HG03571 (cell line): ENCODE measurements around the gene KRTAP5-5.
"Not testable (repeated sequence)": the region's sequence is repeated elsewhere in the genome, so short reads cannot be mapped to it uniquely, and the experiment has no call there.

Experiments
- ATAC-seq: cut with Tn5 transposase; IDR thresholded peaks from one replicate; pipeline ENCODE4 v1.9.1; 2021; ENCODE audit not compliant: unreplicated experiment

Gene KRTAP5-5

DNA sequence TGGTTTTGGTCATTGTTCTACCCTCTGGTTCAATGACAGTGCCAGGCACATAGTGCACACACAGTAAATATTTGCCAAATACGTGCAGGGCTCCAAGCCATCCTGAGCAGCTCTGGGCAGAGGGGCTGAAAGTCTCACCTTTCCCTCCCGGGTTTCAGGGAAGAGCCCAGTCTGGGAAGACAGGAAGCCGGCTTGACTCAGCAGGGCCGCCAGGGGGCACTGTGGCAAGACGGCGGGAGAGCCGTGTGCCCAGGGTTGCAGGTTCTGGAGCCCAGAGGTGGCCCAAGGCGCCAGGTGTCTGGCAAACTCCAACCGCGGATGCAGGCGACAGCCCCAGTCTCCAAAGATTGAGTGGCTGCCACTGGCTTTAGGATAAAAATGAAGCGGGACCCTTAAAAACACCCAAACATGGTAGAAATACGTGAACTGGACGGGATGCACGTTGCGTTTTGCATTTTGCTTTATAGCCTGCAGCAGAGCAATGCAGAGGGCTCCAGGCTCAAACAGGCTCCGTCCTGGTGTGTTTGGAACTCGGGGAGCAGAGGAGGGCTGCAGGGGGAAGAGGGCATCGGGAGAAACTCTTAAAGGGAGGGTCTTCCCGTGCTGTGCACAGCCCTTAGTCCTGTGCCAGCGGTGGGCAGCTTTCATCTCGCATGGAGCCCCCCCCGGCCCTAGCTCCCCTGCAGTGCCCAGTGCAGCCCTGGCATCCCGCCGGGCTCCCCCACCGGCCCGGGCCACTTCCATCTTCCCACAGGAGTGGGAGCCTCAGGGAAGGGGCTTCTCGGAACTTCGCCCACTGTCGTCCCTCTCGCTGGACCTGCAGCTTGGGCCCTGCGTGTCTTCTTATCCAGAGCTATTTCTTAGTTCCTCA, 10.7 kb downstream of the KRTAP5-5 start:
- no peak for ATAC-seq

GRCh38 chr11:1641096-1641495, 11.5 kb downstream of the KRTAP5-5 start:
- ATAC-seq = no peak

GRCh38 chr11:1642288-1643145, 12.9 kb downstream of the KRTAP5-5 start:
- no peak for ATAC-seq

DNA sequence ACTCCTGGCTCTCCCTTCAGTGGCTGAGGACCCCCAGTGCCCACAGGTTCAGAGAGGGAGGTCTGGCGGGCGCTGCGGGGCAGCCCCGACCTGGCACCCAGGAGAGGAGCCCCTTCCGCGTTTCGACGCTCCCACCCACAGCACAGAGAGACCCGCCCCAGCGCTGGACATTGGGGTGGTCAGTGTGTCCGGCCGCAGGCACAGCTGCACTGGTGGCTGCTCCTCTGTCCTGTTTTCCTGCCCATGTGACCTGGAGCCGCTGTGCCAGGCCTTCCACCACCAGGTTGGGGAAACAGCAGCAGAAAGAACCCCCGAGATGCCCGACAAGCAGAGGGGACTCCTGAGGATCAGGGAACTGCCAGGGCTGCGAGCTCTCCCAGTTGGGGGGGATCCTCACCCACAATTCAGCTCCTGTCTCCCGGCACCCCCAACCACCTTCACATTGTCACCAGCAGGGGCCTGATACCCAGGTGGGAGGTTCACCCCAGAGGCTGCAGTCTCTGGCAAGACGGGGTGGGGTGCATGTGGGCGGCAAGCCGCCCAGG, 13.6 kb downstream of the KRTAP5-5 start:
- no peak for ATAC-seq

DNA sequence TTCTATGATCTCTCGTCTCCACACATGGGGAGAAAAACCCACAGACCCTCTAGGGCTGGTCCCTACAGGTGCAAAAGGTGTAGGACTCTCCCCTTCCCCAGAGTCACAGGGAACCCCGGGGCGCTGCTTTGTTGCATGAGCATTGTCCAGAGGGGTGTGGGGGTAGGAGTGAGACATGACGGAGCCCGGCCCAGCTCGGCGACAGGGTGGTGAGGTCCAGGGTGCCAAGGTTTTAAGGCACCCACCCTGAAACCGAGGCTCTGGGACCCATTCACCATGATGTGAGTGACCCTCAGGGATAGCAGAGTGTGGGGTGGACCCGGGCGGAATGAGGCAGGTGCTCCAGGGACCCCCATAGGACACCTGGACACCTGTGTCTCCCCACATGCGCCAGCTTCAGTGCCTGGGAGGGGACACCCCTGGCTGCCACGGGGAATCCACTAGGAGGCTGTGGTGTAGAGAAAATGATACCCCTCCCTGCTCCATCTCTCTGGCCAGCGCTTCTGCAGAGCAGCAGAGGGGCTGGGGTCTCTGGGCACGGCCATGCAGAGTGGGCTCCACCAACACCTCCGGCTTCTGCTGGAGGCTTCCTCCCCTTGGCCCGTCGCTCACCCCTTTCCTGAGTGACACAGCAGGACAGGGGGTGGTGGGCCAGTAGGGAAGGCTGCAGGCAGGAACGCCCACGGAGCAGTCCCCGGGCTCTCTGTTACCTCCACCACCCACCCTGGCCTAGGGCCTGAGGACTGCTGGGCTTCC, 15.2 kb downstream of the KRTAP5-5 start:
- ATAC-seq = no peak

- ATAC-seq = no peak
Measured at GRCh38 chr11:1645357-1645821, 15.8 kb downstream of the KRTAP5-5 start.

GRCh38 chr11:1646540-1646939, 17.0 kb downstream of the KRTAP5-5 start:
- ATAC-seq = not testable (repeated sequence)

- ATAC-seq = no peak
Measured at GRCh38 chr11:1647901-1648652, 18.5 kb downstream of the KRTAP5-5 start.

DNA sequence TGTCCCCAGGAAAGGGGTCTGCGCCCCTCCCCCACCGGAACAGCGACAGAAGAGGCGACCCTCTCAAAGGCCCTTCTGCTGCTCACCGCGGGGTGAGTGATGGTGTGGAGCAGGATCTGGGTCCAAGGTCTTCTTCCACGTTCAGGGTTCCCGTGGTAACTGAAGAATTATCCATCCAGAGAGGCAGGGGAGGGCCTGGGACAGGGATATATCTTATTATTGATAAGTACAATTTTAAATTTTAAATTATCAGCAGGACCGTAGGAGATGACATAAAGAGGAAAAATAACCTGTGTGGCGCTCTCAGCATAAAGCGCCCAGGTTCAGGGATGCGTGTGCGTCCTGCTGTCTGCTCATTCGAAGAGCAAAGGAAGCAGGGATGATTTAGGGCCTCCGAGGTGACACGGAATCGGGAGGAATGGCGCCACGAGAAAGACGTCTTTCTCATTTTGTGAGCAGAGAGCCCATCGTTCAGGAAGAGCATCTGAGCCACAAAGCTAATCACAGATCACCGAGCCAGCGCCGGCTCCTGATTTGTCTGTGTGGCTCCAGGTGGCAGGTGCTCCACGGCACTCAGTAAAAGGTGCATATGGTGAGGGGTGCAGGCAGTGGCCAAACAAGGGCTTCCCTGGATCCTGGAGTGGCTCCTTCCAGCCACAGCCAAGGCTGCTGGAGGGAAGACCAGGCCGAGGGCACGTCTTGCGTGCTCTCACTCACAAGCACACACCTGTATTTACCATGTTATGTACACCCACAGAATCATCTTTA, 19.3 kb downstream of the KRTAP5-5 start:
- no peak for ATAC-seq

DNA sequence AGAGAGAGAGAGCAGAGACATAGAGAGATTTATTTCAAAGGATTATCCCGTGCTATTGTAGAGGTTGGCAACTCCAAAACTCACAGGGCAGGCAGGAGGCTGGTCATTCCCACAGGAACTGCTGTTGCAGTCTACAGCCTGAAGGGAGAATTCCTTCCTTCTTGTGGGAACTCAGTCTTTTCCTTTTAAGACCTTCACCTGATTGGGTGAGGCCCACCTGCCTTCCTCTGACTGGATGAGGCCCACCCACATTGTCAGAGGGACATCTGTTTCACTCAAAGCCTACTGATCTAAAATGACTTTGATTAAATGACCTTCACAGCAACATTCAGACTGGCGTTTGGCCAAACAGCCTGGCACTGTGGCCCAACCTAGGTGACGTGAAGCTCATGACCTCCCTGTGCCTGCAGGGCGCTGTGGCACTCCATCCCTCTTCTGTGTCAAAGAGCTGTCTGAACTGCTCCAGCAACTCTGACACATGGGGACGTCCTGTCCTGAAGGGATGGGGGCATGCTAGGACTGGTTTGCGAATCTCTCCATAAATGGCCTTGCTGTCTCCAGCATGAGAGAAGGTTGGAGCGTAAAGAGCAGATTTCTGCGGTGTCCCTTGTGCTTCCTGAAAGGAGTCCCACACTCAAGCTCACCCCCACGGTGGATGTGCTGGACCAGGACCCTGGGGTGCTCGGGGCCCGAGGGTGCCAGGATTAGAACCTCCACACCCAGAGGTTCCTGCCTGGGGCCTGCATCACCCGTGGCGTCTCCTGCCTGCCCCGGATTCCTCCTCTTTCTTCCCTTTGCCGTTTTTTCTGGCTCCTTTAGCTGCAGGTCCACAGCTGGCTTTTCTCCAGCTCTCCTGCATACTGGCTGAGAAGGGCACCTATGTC, 20.7 kb downstream of the KRTAP5-5 start:
- ATAC-seq = no peak

DNA sequence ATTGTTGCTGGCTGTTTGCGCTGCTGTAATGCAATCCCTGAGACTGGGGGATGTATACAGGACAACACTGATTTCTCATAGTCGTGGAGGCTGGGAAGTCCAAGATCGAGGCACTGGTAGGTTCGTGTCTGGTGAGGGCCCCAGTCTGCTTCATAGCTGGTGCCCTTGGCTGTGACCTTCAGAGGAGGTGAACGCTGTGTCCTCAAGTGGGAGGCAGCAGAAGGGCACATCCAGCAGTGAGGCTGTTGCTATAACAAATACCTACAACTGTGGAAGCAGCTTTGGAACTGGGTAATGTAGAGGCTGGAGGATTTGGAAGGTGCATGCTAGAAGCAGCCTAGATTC, 21.3 kb downstream of the KRTAP5-5 start:
- no peak for ATAC-seq

DNA sequence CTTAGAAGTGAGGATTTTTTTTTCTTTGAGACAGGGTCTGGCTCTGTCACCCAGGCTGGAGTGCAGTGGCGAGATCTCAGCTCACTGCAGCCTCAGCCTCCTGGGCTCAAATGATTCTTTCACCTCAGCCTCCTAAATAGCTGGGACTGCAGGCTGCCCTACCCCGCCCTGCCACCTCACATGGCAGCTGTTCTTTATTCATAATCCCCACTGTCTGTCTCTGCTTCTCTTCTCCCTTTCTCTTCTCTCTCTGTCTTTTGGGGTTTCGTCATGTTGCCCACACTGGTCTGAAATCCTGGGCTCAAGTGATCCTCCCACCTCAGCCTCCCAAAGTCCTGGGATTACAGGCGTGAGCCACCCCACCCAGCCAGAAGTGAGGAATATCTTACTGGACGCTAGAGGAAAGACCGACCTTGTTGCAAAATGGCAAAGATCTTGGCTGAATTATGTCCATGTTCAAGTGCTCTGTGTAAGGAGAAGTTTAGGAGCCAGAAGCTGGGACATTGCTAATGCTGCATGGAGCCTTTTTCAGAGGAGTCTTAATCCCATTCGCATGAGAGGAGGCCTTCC, 21.9 kb downstream of the KRTAP5-5 start:
- no peak for ATAC-seq

GRCh38 chr11:1652026-1652425, 22.5 kb downstream of the KRTAP5-5 start:
- ATAC-seq = no peak

DNA sequence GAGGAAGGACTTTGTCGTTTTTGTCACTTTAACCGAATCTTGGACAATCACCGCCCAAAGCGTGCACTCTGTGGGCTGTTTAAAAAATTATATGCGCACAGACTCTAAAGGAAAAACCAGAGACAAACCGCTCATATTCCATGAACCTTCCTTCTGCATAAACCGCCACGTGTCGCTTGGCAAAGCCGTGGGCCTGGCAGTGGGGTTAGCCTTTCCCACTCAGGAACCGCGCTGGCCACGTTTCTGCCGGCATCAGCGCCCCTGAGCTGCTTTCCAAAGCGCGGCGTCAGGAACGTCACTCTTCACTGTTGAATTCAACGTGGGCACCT, 22.8 kb downstream of the KRTAP5-5 start:
- ATAC-seq = no peak

GRCh38 chr11:1652771-1653540, 23.4 kb downstream of the KRTAP5-5 start:
- no peak for ATAC-seq

GRCh38 chr11:1653541-1654387, 24.2 kb downstream of the KRTAP5-5 start:
- no peak for ATAC-seq
